ENCODE measurements around the gene TMEM80. TPM values are rescaled to one million over a fixed set of nuclear protein-coding genes. Genes with fewer than 3 reads are reported as not detected.

TMEM80 gene
- total RNA-seq, 4 donors from 2014 or later = 57.3 to 103 (median 67.7) TPM

DNA sequence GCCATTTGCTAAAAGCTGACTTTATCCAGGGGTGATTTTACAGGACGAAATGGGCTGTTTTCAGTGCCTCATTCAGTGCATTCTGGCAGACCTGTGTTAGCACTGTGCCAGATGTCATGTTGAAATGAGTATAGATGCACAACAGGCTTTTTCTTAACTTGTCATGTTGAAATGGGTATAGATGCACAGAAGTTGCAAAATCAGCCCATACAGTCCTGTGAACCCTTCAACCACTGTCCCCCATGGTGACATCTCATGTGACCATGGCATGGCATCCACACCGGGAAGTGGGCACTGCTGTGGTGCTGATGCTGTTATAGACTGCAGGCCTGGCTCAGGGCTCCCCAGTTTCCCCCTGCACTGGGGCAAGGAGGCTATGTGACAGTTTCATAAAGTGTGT is 54.1 kb downstream of the TMEM80 start:
- no peak for DNase-seq
- WGBS, 2 donors = 43 to 73% methylated on average over 2 of the region's 2 CpGs
- TF ChIP-seq POLR2A (IDR thresholded peaks at IDR 0.05) = no peak
- TF ChIP-seq, protein P1, sequence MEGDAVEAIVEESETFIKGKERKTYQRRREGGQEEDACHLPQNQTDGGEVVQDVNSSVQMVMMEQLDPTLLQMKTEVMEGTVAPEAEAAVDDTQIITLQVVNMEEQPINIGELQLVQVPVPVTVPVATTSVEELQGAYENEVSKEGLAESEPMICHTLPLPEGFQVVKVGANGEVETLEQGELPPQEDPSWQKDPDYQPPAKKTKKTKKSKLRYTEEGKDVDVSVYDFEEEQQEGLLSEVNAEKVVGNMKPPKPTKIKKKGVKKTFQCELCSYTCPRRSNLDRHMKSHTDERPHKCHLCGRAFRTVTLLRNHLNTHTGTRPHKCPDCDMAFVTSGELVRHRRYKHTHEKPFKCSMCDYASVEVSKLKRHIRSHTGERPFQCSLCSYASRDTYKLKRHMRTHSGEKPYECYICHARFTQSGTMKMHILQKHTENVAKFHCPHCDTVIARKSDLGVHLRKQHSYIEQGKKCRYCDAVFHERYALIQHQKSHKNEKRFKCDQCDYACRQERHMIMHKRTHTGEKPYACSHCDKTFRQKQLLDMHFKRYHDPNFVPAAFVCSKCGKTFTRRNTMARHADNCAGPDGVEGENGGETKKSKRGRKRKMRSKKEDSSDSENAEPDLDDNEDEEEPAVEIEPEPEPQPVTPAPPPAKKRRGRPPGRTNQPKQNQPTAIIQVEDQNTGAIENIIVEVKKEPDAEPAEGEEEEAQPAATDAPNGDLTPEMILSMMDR (IDR thresholded peaks at IDR 0.05) = no peak
- Histone ChIP-seq H3K9me3 (no peaks in the 10 kb centered on the region), H3K27me3 (no peaks in the 10 kb centered on the region), H3K4me3 (replicated peaks in 1 of 3) (no peak overlapping the region), H3K27ac (peak overlapping the region in 2 of 3 donors; percentile 87 to 88), H3K36me3 (no peaks in the 10 kb centered on the region), H3K4me1 (peaks cover 23 to 27% of the 10 kb centered on the region in 2 donors)
- intact Hi-C loops (cut with DNase I) = no loop called here

Other genes starting within 250 kb of the TMEM80 start
- 10 to 100 TPM; 40.8 to 69.9 (median 41.7) TPM for gene PTDSS2, start 245.5 kb upstream of the TMEM80 start, total RNA-seq
- 100 to 1,000 TPM; 191 to 259 (median 231) TPM for gene RNH1, start 188.6 kb upstream of the TMEM80 start, total RNA-seq
- 10 to 100 TPM; 16.9 to 41.3 (median 29.9) TPM for gene HRAS, start 160.2 kb upstream of the TMEM80 start, total RNA-seq
- gene LRRC56, start 158.3 kb upstream of the TMEM80 start, total RNA-seq = 1 to 10 TPM; 1.7 to 2.6 (median 2.3) TPM
- gene LMNTD2, start 135.1 kb upstream of the TMEM80 start, total RNA-seq = 1 to 10 TPM; 4.2 to 8.8 (median 6.6) TPM
- gene RASSF7, start 134.8 kb upstream of the TMEM80 start, total RNA-seq = 10 to 100 TPM; 18.6 to 60.0 (median 24.8) TPM
- 10 to 100 TPM; 18.3 to 31.0 (median 19.3) TPM for gene PHRF1, start 119.3 kb upstream of the TMEM80 start, total RNA-seq
- gene IRF7, start 79.9 kb upstream of the TMEM80 start, total RNA-seq = 10 to 100 TPM; 15.4 to 42.4 (median 29.1) TPM
- gene CDHR5, start 70.9 kb upstream of the TMEM80 start, total RNA-seq = not detected
- gene SCT, start 68.6 kb upstream of the TMEM80 start, total RNA-seq = not detected
- under 1 TPM in 2 of 4 donors, not detected in 2; 0.88 to 0.89 TPM for gene DRD4, start 58.5 kb upstream of the TMEM80 start, total RNA-seq
- 100 to 1,000 TPM in 1 of 4 donors, 10 to 100 TPM in 3; 61.8 to 103 (median 87.6) TPM for gene DEAF1, start 594 bp upstream of the TMEM80 start, total RNA-seq
- gene EPS8L2, start 10.4 kb downstream of the TMEM80 start, total RNA-seq = 100 to 1,000 TPM; 185 to 259 (median 195) TPM
- 100 to 1,000 TPM; 300 to 965 (median 558) TPM for gene TALDO1, start 51.6 kb downstream of the TMEM80 start, total RNA-seq
- 10 to 100 TPM; 27.4 to 47.6 (median 35.5) TPM for gene GATD1, start 81.7 kb downstream of the TMEM80 start, total RNA-seq
- under 1 TPM in 2 of 4 donors, not detected in 2; 0.44 to 0.45 TPM for gene CEND1, start 94.3 kb downstream of the TMEM80 start, total RNA-seq
- gene SLC25A22, start 102.5 kb downstream of the TMEM80 start, total RNA-seq = 10 to 100 TPM in 1 of 4 donors, 1 to 10 TPM in 3; 5.1 to 13.1 (median 7.8) TPM
- gene PIDD1, start 109.4 kb downstream of the TMEM80 start, total RNA-seq = 10 to 100 TPM; 11.9 to 33.2 (median 16.1) TPM
- 100 to 1,000 TPM; 172 to 526 (median 290) TPM for gene RPLP2, start 114.2 kb downstream of the TMEM80 start, total RNA-seq
- 10 to 100 TPM; 35.8 to 95.0 (median 57.6) TPM for gene PNPLA2, start 123.1 kb downstream of the TMEM80 start, total RNA-seq
- 10 to 100 TPM in 2 of 4 donors, 1 to 10 TPM in 2; 4.1 to 21.2 (median 12.3) TPM for gene CRACR2B, start 132.1 kb downstream of the TMEM80 start, total RNA-seq
- gene CD151, start 137.1 kb downstream of the TMEM80 start, total RNA-seq = 100 to 1,000 TPM; 135 to 326 (median 298) TPM
- 10 to 100 TPM; 17.9 to 89.2 (median 52.4) TPM for gene POLR2L, start 146.7 kb downstream of the TMEM80 start, total RNA-seq
- gene TSPAN4, start 147.0 kb downstream of the TMEM80 start, total RNA-seq = 100 to 1,000 TPM in 2 of 4 donors, 10 to 100 TPM in 2; 86.1 to 127 (median 107) TPM
- 100 to 1,000 TPM in 2 of 4 donors, 10 to 100 TPM in 2; 75.0 to 144 (median 93.8) TPM for gene CHID1, start 215.0 kb downstream of the TMEM80 start, total RNA-seq
- gene AP2A2, start 230.1 kb downstream of the TMEM80 start, total RNA-seq = 10 to 100 TPM; 37.2 to 67.3 (median 54.1) TPM